PFSK-1 (cell line): ENCODE measurements around the gene PSMA5.

Source experiments
- POLR2AphosphoS5 ChIP-seq: IDR thresholded peaks from 2 replicates; pipeline ENCODE4 v1.6.1; 2012; ENCODE audit warnings: low read depth, mild to moderate bottlenecking, control low read depth, low read length, moderate library complexity
- REST ChIP-seq, 2 experiments: IDR thresholded peaks; 2 replicates each; pipeline versions ENCODE4 v1.6.1 to v1.8.0; 2011 to 2012; ENCODE audit warnings: low read depth in 2 of 2, low read length in 2 of 2, control low read depth in 1 of 2, inconsistent platforms in 1 of 2, mild to moderate bottlenecking in 1 of 2, moderate library complexity in 1 of 2; ENCODE audit not compliant: insufficient read depth in 1 of 2
- TAF1 ChIP-seq: IDR thresholded peaks from 2 replicates; pipeline ENCODE4 v1.6.1; 2012; ENCODE audit warnings: low read length, control low read depth, borderline replicate concordance; ENCODE audit not compliant: insufficient read depth

- TF ChIP-seq POLR2AphosphoS5: no peak
- TF ChIP-seq TAF1: no peak
- TF ChIP-seq REST (IDR thresholded peaks at IDR 0.05; ENCODE audit: insufficient read depth in 1 of 2, low read depth in 2 of 2, low read length in 2 of 2): no peak
These were observed 46.3 kb downstream of the PSMA5 start for GRCh38 chr1:109379907-109380306.
